SJCRH30 (cell line): Measurements from ENCODE around the gene DDX20. TPM values are rescaled to one million over a fixed set of nuclear protein-coding genes. Genes with fewer than 3 reads are reported as not detected.

Experiments used
- DNase-seq, 2 experiments: peaks; one replicate each; pipeline ENCODE4 v3.0.0-alpha.2; 2015 to 2020
- H3K27ac ChIP-seq: fragments of 250-450 bp; sonication (Bioruptor Pico); 2 replicates; pipeline ENCODE4 v1.5.1; 2020; ENCODE audit warnings: mild to moderate bottlenecking, moderate library complexity
- H3K27me3 ChIP-seq: fragments of 250-450 bp; sonication (Bioruptor Pico); 2 replicates; pipeline ENCODE4 v1.5.1; 2020; ENCODE audit warnings: mild to moderate bottlenecking, moderate library complexity
- H3K36me3 ChIP-seq: fragments of 250-450 bp; sonication (Bioruptor Pico); 2 replicates; pipeline ENCODE4 v1.5.1; 2020; ENCODE audit warnings: mild to moderate bottlenecking, moderate library complexity
- H3K4me1 ChIP-seq: fragments of 250-450 bp; sonication (Bioruptor Pico); 2 replicates; pipeline ENCODE4 v1.5.1; 2020; ENCODE audit warnings: mild to moderate bottlenecking, moderate library complexity
- H3K4me3 ChIP-seq: fragments of 250-450 bp; sonication (Bioruptor Pico); 2 replicates; pipeline ENCODE4 v1.5.1; 2020; ENCODE audit warnings: mild to moderate bottlenecking, moderate library complexity
- H3K9me3 ChIP-seq: fragments of 250-450 bp; sonication (Bioruptor Pico); replicated peaks from 2 replicates; pipeline ENCODE4 v1.5.1; 2020; ENCODE audit warnings: mild to moderate bottlenecking, moderate library complexity
- total RNA-seq: library from RNA; depleted of rRNA; stranded (reverse); fragments of >200 nt; shearing (Covaris generic); gene quantifications from 2 replicates; pipeline ENCODE4 v1.2.3, GENCODE V29; 2014; rRNA removed

The DDX20 gene, protein sequence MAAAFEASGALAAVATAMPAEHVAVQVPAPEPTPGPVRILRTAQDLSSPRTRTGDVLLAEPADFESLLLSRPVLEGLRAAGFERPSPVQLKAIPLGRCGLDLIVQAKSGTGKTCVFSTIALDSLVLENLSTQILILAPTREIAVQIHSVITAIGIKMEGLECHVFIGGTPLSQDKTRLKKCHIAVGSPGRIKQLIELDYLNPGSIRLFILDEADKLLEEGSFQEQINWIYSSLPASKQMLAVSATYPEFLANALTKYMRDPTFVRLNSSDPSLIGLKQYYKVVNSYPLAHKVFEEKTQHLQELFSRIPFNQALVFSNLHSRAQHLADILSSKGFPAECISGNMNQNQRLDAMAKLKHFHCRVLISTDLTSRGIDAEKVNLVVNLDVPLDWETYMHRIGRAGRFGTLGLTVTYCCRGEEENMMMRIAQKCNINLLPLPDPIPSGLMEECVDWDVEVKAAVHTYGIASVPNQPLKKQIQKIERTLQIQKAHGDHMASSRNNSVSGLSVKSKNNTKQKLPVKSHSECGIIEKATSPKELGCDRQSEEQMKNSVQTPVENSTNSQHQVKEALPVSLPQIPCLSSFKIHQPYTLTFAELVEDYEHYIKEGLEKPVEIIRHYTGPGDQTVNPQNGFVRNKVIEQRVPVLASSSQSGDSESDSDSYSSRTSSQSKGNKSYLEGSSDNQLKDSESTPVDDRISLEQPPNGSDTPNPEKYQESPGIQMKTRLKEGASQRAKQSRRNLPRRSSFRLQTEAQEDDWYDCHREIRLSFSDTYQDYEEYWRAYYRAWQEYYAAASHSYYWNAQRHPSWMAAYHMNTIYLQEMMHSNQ
- total RNA-seq, result 28.3 and 32.5 TPM in 2 replicates

DNA sequence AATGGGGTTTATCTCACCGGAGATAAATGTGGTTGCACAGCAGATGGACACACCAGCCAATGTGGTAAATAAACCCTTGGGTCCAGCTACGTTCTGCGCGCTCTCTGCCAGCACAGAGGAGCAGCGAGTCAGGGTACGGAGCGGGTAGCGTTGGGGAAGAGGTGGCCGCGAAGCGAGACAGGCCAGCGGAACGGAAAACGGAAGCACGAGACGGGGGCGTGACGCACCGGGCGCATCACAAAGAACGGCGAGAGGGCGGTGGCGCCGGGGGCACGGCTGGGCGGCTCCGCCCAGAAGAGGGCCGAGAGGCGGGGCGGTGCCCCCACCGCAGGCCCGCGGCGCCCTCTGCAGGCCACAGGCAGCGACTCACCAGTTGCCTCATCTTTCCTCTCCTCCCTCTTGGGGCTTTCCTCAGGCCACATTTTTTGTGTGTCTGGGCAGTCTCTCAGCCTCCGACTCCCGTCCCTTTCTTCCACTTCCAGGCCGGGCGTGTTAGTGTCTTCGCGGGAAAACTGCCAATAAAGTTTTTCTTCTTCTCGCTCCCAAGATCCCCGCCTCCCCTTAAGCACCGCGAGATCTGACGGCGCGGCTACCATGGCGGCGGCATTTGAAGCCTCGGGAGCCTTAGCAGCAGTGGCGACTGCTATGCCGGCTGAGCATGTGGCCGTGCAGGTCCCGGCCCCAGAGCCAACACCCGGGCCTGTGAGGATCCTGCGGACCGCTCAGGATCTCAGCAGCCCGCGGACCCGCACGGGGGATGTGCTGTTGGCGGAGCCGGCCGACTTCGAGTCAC lies at the start of gene DDX20:
TSS of gene DDX20 (plus strand) at position 571 of the 793 bp plus-strand sequence. CDS start at position 595, 24 bp downstream.
- Histone ChIP-seq H3K4me3 (peak within 1 kb of the TSS; percentile 98), H3K36me3 (peaks cover 22% of the 10 kb centered on the region)
- peak; percentile 91 to 97 for DNase-seq

DNA sequence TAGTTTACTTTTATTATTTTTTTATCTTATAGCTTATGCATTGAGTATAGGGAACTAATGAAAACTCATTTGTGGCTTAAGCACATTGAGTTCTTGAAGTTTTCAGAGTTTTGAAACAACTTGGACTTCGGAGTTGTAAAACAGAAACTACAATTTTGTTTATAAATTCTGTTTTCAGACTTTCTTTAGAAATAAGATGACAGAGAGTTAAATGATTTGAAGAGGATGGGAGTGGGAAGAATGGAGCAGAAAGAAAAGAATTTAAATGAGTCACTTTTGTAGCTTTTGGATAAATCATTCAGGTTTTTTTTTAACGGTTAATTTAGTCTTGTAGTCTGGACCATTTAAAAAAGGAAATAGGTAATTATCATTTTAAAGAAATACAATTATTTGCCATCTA lies 48.8 kb upstream of the DDX20 start:
- H3K27me3 ChIP-seq, result no peaks in the 10 kb centered on the region
- no peak overlapping the region for H3K27ac ChIP-seq
- no peaks in the 10 kb centered on the region for H3K9me3 ChIP-seq
- no peaks in the 10 kb centered on the region; the same call in 1 of the 2 replicates for H3K4me1 ChIP-seq
- peaks cover 11% of the 10 kb centered on the region for H3K36me3 ChIP-seq
- DNase-seq, result no peak
- H3K4me3 ChIP-seq, result no peak overlapping the region

More for the DNA sequence above, at the start of gene DDX20:
- Histone ChIP-seq H3K9me3 (no peaks in the 10 kb centered on the region), H3K4me1 (peaks cover 5% of the 10 kb centered on the region), H3K27me3 (no peaks in the 10 kb centered on the region), H3K27ac (peak within 1 kb of the TSS; percentile 85)

DNA sequence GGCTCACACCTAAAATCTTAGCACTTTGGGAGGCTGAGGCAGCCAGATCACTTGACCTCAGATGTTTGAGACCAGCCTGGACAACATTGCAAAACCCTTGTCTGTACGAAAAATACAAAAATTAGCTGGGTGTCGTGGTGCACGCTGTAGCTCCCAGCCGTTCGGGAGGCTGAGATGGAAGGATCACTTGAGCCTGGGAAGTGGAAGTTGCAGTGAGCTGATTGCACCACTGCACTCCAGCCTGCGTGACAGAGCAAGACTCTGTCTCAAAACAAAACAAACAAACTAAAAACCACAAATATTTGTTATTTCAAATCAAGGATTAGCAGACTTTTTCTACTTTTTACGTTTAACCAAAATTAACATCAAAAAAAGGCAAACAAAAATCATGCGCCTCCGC lies 47.8 kb upstream of the DDX20 start:
- Histone ChIP-seq H3K27ac (no peak overlapping the region), H3K9me3 (no peaks in the 10 kb centered on the region), H3K4me1 (no peaks in the 10 kb centered on the region; the same call in 1 of the 2 replicates), H3K36me3 (peaks cover 15% of the 10 kb centered on the region), H3K4me3 (no peak overlapping the region), H3K27me3 (no peaks in the 10 kb centered on the region)
- DNase-seq, result no peak

DNA sequence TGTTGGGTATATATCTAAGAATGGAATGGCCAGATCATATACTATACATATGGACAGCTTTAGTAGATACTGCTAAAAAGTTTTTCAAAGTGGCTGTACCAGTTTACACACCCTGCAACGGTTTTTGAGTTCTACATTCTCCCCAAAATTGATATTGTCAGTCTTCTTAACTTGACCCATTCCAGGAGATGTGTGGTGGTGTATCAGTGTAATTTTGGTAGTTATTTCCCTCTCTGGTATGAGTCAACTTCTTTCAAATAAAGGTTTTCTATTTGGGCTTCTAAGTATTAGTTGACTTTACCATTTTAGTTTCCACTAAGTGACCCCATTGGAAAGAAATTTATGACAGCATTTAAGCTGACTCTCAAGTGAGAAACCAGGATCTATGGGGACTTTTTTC lies 45.7 kb upstream of the DDX20 start:
- H3K27me3 ChIP-seq, result no peaks in the 10 kb centered on the region
- DNase-seq, result no peak
- peaks cover 13% of the 10 kb centered on the region; the same call in 1 of the 2 replicates for H3K36me3 ChIP-seq
- H3K27ac ChIP-seq, result no peak overlapping the region
- no peaks in the 10 kb centered on the region; the same call in 1 of the 2 replicates for H3K4me1 ChIP-seq
- H3K9me3 ChIP-seq, result no peaks in the 10 kb centered on the region
- H3K4me3 ChIP-seq, result no peak overlapping the region

DNA sequence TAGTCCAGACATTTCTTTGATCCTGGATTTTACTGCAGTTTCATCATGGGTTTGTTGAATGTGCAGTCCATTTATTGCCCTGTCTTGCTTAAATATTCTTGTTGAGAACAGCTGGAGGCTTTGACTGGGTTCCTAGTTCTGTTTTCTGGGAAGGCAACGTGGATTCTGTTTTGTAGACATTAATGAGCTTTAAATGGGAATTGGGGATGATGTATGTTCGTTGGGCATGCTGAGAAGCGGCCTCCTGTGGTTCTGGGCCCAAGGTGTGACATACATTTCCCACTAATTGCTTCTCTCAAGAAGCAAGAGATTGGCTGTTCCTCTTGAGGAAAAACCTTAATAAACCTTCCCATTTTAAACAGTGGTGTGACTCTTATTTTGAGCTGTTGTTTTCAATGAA lies 39.4 kb upstream of the DDX20 start:
- H3K36me3 ChIP-seq, result 0 out of 2 replicates have a peak, but pooled peaks cover 4% of the 10 kb centered on the region
- no peak overlapping the region for H3K27ac ChIP-seq
- H3K27me3 ChIP-seq, result no peaks in the 10 kb centered on the region
- H3K4me1 ChIP-seq, result peaks cover 29% of the 10 kb centered on the region
- DNase-seq, result no peak
- no peaks in the 10 kb centered on the region for H3K9me3 ChIP-seq
- H3K4me3 ChIP-seq, result no peak overlapping the region

DNA sequence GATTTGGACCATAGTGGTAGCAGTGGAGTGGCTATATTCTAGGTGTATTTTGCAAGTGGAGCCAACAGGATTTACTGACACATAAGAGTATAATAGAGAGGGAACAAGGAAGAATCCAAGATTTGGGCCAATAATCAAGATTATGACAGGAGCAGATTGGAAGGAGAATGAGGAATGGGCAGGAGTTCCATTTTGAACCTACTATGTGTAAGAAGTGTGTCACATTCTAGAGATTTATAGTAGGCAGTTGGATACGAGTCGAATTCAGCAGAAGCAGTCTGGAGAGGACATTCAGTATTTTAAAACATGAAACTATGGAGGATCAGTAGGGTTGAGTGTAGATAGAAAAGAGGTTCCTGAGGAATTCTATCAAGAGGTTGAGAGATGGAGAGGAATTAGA lies 38.3 kb upstream of the DDX20 start:
- Histone ChIP-seq H3K4me1 (peaks cover 29% of the 10 kb centered on the region), H3K36me3 (no peaks in the 10 kb centered on the region), H3K27ac (no peak overlapping the region), H3K4me3 (no peak overlapping the region), H3K27me3 (no peaks in the 10 kb centered on the region), H3K9me3 (no peaks in the 10 kb centered on the region)
- no peak for DNase-seq

DNA sequence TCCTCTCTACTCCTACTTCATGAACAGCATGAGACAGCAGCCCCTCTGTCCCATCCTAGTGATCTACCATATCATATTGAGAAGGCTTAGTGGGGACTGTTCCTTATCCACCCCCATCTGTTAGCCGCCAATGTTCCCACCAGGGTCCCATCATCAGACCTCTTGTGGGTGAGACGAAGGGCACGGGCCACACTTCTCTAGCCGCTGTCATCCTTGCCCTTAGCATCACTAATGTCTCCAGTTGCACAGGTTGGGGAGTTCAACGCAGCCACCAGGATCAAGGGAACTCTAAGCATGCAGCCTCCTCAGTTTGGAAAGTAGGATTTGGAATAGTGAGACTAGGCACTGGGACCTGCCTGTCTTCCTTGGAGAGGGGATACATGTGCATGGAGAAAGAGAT lies 36.6 kb upstream of the DDX20 start:
- Histone ChIP-seq H3K9me3 (no peaks in the 10 kb centered on the region), H3K27me3 (no peaks in the 10 kb centered on the region), H3K36me3 (0 out of 2 replicates have a peak, but pooled peaks cover 6% of the 10 kb centered on the region), H3K27ac (peak overlapping the region; percentile 92), H3K4me3 (no peak overlapping the region), H3K4me1 (peaks cover 38% of the 10 kb centered on the region)
- DNase-seq, result peak; percentile 61 to 83

DNA sequence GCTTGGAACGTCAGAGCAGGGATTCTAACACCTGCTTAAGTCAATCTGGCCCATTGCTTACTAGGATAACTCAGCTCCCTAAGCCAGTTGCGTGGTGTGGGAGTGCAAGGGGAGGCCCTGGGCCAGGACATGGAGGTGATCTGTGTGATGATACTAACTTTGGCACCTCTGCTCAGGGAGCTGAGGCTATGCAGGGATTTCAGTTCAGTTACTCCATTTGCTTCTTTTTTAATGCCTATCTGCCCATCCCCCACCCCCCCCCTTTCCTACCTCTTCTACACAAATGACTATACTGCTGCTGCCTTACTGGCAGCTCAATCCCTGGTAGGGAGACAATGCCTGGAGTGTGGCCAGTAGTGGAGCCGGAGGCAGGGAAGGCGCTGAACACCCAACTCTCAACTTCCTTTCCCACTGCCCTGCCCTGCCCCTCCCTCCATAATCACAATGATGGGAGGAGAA lies 36.0 kb upstream of the DDX20 start:
- peaks cover 44% of the 10 kb centered on the region for H3K4me1 ChIP-seq
- no peaks in the 10 kb centered on the region for H3K9me3 ChIP-seq
- H3K27me3 ChIP-seq, result no peaks in the 10 kb centered on the region
- no peak overlapping the region for H3K4me3 ChIP-seq
- peak; percentile 92 to 97 for DNase-seq
- H3K27ac ChIP-seq, result peak overlapping the region; percentile 92
- 0 out of 2 replicates have a peak, but pooled peaks cover 7% of the 10 kb centered on the region for H3K36me3 ChIP-seq

DNA sequence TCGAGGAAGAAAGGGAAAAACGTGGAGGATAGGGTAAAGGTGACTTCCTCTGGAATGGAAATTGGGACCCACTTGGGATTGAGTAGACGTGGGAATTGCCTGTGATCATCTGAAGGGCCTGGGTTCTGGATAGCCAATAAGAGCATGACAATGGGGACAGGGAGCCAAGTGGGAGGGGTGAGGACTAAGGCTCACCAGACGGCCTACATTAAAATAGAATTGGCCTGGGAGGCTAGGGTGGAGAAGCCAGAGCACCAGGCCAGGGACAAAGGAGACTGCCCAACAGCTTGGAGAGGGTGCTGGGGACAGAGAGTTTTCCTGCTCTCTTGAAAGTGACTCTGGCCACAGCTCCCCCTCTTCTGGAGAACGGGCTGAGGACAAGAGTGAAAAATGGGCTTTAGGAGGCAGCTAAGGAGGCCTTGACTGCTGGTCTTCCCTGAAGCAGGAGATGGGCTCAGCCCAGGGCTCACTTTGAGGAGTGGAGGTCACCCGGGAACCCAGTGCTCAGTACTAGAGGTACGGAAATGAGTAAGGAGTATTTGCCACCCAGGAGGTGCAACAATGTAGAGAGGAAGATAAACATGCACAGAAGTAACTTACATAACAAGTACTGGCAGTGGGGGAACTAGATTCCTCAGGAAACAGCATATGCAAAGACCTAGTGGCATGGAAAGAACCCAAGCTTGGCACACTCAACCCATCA lies 35.3 kb upstream of the DDX20 start:
- peak overlapping the region; percentile 92 for H3K27ac ChIP-seq
- no peak for DNase-seq

DNA sequence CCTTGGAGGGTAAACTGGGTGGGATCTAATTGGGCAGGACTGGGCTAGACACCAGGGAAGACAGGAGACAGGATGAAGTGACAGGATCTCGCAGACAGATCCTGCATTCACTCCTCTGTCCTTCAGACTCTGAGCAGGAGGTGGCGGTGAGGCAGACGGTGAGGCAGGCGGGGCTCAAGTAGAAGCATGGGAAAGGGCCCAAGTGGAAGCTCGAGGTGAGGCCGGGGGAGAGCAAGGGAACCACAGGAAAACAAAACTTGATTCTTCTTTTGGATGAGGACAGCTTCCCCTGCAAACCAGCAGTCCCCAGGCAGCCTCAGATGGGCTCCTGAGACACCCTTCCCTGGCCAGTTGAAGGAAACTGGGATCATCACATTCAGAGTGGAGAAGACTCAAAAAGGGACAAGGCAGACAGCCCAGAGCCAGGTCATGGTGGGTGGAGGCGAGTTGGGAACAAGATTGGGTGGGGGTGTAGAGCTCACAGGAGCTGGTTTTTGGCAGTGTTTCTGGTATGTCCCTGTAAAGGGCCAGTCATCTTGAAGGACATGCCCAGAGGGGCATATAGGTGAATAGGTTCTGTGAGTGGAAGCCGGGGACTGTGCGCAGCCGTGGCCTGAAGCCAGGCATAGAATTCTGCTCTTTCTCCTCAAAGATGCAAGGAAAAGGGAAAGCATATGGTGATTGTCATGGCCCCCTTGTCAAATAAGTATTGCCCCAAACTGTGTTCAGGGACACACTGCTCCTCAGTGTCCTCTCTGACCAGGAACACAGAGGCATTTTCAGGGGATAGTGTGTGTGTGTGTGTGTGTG lies 34.5 kb upstream of the DDX20 start:
- no peak overlapping the region for H3K4me3 ChIP-seq
- no peaks in the 10 kb centered on the region for H3K9me3 ChIP-seq
- peaks cover 12% of the 10 kb centered on the region for H3K36me3 ChIP-seq
- H3K27ac ChIP-seq, result peak overlapping the region; percentile 92; the same call in 1 of the 2 replicates
- no peak for DNase-seq
- H3K4me1 ChIP-seq, result peaks cover 55% of the 10 kb centered on the region
- H3K27me3 ChIP-seq, result no peaks in the 10 kb centered on the region

More for the DNA sequence above, 35.3 kb upstream of the DDX20 start:
- H3K9me3 ChIP-seq, result no peaks in the 10 kb centered on the region
- no peaks in the 10 kb centered on the region for H3K27me3 ChIP-seq
- 0 out of 2 replicates have a peak, but pooled peaks cover 7% of the 10 kb centered on the region for H3K36me3 ChIP-seq
- H3K4me1 ChIP-seq, result peaks cover 47% of the 10 kb centered on the region
- H3K4me3 ChIP-seq, result no peak overlapping the region

DNA sequence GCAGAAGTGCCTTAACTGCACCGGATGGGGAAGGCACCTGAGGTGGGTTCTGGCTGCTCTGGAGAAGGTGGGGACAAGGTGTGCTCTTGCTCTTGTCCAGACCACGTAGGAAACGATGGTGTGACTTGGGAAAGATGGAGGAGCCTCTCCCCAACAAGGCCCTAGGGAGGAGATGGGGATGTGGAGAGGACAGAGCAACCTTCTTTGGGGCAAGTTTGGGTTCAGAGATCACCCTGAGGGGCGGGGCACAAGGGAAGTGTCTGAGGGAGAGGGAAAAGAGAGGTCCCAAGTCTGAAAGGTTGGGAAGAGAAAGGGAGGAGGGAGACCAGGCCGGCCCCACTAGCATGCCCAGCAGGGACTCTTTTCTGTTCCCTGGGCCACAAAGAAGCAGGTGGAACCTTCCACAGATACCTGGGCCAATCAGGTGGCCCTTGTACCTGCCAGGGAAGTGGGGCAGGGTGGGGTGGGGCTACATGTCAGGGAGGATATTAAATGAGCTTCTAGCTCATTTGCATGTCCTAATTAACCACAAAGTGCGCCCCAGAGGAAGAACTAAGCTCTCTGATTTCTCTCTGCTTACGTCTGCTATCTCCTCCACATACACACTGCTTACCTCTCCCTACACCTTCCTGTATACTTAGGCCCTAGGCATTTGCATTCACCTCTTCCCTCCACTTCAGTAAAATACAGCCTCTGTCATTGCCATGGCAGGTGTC lies 32.5 kb upstream of the DDX20 start:
- Histone ChIP-seq H3K9me3 (no peaks in the 10 kb centered on the region), H3K27me3 (no peaks in the 10 kb centered on the region), H3K36me3 (peaks cover 26% of the 10 kb centered on the region), H3K27ac (no peak overlapping the region), H3K4me3 (no peak overlapping the region), H3K4me1 (peaks cover 71% of the 10 kb centered on the region)
- DNase-seq, result no peak

DNA sequence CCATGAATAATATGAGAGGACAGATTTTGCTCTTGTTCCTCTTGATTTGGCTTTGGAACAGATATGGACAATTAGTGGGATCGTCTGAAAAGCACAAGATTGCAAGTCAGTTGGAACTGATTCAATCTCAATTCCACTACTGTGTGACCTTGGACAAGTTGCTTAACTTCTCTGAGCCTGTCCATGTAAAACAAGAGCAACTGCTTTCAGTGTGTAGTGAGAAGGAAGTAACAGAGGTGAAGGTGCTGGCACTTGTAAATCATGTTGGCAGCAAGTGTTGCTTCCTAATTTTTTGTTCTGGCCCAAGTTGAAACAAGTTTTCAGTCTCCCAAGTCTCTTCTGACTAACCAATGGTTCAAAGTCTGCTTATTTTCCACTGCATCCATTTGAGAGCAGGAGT lies 31.8 kb upstream of the DDX20 start:
- Histone ChIP-seq H3K4me1 (peaks cover 73% of the 10 kb centered on the region), H3K27ac (no peak overlapping the region), H3K4me3 (no peak overlapping the region), H3K36me3 (peaks cover 29% of the 10 kb centered on the region), H3K9me3 (no peaks in the 10 kb centered on the region), H3K27me3 (no peaks in the 10 kb centered on the region)
- DNase-seq, result no peak

DNA sequence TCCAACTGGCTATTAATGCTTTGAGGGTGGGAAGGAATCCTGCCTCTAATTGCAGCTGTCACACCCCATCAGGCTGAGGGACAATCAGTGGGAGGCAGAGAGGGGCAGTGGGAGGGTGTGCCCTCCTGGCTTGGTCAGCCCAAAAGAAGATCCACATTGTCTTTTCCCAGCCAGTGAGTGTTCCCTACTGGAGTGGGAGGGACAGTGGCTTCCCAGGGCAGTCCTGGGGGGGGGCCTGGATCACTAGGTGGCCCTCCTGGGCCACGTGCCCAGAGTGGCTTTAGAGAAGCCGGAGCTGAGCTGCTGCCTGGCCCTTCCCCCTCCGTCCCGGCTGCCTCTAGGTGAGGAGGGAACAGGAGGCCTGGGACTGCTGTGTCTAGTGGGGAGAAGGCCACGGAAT lies 30.5 kb upstream of the DDX20 start:
- peak; percentile 95 to 98 for DNase-seq
- Histone ChIP-seq H3K9me3 (no peaks in the 10 kb centered on the region), H3K36me3 (peaks cover 29% of the 10 kb centered on the region), H3K4me1 (peaks cover 71% of the 10 kb centered on the region), H3K27ac (peak overlapping the region; percentile 60), H3K27me3 (no peaks in the 10 kb centered on the region), H3K4me3 (no peak overlapping the region)
